IMR-90 (cell line): ENCODE results near the gene KCNMB2. TPM values are rescaled to one million over a fixed set of nuclear protein-coding genes. Genes with fewer than 3 reads are reported as not detected.
"Not testable (repeated sequence)": the region's sequence is repeated elsewhere in the genome, so short reads cannot be mapped to it uniquely, and the experiment has no call there.

Source experiments
- ATAC-seq: fragments of 200-7000 bp; cut with Tn5 transposase; 2 replicates; pipeline ENCODE4 v1.9.1; 2020; ENCODE audit warnings: low read depth, mild to moderate bottlenecking, moderate library complexity
- BruUV-seq: library from RNA; stranded (reverse); fragments of 400-500 nt; replicated peaks from 2 replicates; lab custom pipeline; 2021; lab: Mats Ljungman, UMichigan
- CTCF ChIA-PET: fragments of 300-600 bp; formaldehyde crosslinking; extraction: SDS; loops from one replicate; lab custom pipeline; 2021; ENCODE audit warnings: antibody characterized with exemption; lab: Yijun Ruan, JAX
- POLR2A ChIA-PET: fragments of 300-600 bp; sonication (Branson Sonifier 250); formaldehyde crosslinking; loops from one replicate; lab custom pipeline; 2022; ENCODE audit warnings: antibody characterized with exemption; ENCODE audit not compliant: unreplicated experiment; lab: Charles Lee
- DNase-seq: peaks from one replicate; pipeline ENCODE4 v3.0.0; 2013
- H2AFZ ChIP-seq: replicated peaks from 2 replicates; pipeline ENCODE3; 2013; ENCODE audit warnings: low read length, mild to moderate bottlenecking; ENCODE audit not compliant: poor library complexity
- H2AK5ac ChIP-seq: 2 replicates; pipeline ENCODE4 v1.6.1; 2013; ENCODE audit warnings: low read depth, low read length, inconsistent platforms
- H2AK9ac ChIP-seq: replicated peaks from 2 replicates; pipeline ENCODE3; 2013; ENCODE audit warnings: mild to moderate bottlenecking, low read depth, low read length, moderate library complexity; ENCODE audit not compliant: poor library complexity
- H2BK120ac ChIP-seq: 2 replicates; pipeline ENCODE4 v1.6.1; 2013; ENCODE audit warnings: low read depth, low read length, inconsistent platforms
- H2BK15ac ChIP-seq: 3 replicates; pipeline ENCODE4 v1.6.1; 2013; ENCODE audit warnings: low read depth, low read length, inconsistent platforms
- H2BK20ac ChIP-seq: 2 replicates; pipeline ENCODE4 v1.6.1; 2013; ENCODE audit warnings: low read depth, mild to moderate bottlenecking, inconsistent platforms, low read length, moderate library complexity
- H2BK5ac ChIP-seq: 2 replicates; pipeline ENCODE4 v1.6.1; 2013; ENCODE audit warnings: mild to moderate bottlenecking, low read depth, low read length, inconsistent platforms; ENCODE audit not compliant: poor library complexity, severe bottlenecking
- H3K14ac ChIP-seq: replicated peaks from 2 replicates; pipeline ENCODE4 v1.6.1; 2013; ENCODE audit warnings: low read depth, low read length, inconsistent platforms
- H3K18ac ChIP-seq: 2 replicates; pipeline ENCODE4 v1.6.1; 2013; ENCODE audit warnings: low read depth, low read length, control low read depth
- H3K23ac ChIP-seq: 2 replicates; pipeline ENCODE4 v1.6.1; 2013; ENCODE audit warnings: low read depth, low read length, inconsistent platforms
- H3K27ac ChIP-seq: 2 replicates; pipeline ENCODE4 v1.5.1; 2013; ENCODE audit warnings: mild to moderate bottlenecking, control low read depth, low read length; ENCODE audit not compliant: insufficient read depth
- H3K27me3 ChIP-seq: 2 replicates; pipeline ENCODE4 v1.6.1; 2013; ENCODE audit warnings: low read length; ENCODE audit not compliant: control insufficient read depth, insufficient read depth
- H3K36me3 ChIP-seq: 2 replicates; pipeline ENCODE4 v1.6.1; 2013; ENCODE audit warnings: low read length, mixed read lengths; ENCODE audit not compliant: control insufficient read depth, insufficient read depth
- H3K4ac ChIP-seq: 2 replicates; pipeline ENCODE4 v1.6.1; 2013; ENCODE audit warnings: low read depth, low read length, inconsistent platforms
- H3K4me1 ChIP-seq: 2 replicates; pipeline ENCODE4 v1.6.1; 2013; ENCODE audit warnings: low read length, mixed read lengths; ENCODE audit not compliant: control insufficient read depth, insufficient read depth
- H3K4me2 ChIP-seq: 2 replicates; pipeline ENCODE4 v1.6.1; 2013; ENCODE audit warnings: low read depth, mild to moderate bottlenecking, control low read depth, low read length, moderate library complexity
- H3K4me3 ChIP-seq: 2 replicates; pipeline ENCODE4 v1.5.1; 2013; ENCODE audit warnings: low read depth, mild to moderate bottlenecking, control low read depth, low read length, moderate library complexity; ENCODE audit not compliant: insufficient read depth
- H3K56ac ChIP-seq: 2 replicates; pipeline ENCODE4 v1.6.1; 2013; ENCODE audit warnings: low read length, inconsistent platforms; ENCODE audit not compliant: insufficient read depth; ENCODE audit errors: extremely low read depth
- H3K79me1 ChIP-seq, 2 experiments: 2 replicates each; pipeline ENCODE4 v1.6.1; 2013; ENCODE audit warnings: low read length in 2 of 2, inconsistent platforms in 1 of 2, low read depth in 1 of 2
- H3K9ac ChIP-seq: 2 replicates; pipeline ENCODE4 v1.6.1; 2013; ENCODE audit warnings: low read depth, low read length, control low read depth
- H3K9me1 ChIP-seq: 2 replicates; pipeline ENCODE4 v1.6.1; 2013; ENCODE audit warnings: low read length, inconsistent platforms; ENCODE audit not compliant: insufficient read depth
- H3K9me3 ChIP-seq: 2 replicates; pipeline ENCODE4 v1.6.1; 2013; ENCODE audit warnings: low read length; ENCODE audit not compliant: control insufficient read depth, insufficient read depth
- H4K20me1 ChIP-seq: 2 replicates; pipeline ENCODE4 v1.6.1; 2013; ENCODE audit warnings: low read length, inconsistent platforms; ENCODE audit not compliant: insufficient read depth
- H4K5ac ChIP-seq: 2 replicates; pipeline ENCODE4 v1.6.1; 2013; ENCODE audit warnings: mild to moderate bottlenecking, low read depth, low read length, control low read depth
- H4K8ac ChIP-seq, 2 experiments: 2 replicates each; pipeline ENCODE4 v1.6.1; 2013; ENCODE audit warnings: low read depth in 2 of 2, low read length in 2 of 2, control low read depth in 1 of 2, inconsistent platforms in 1 of 2
- H4K91ac ChIP-seq: 2 replicates; pipeline ENCODE4 v1.6.1; 2013; ENCODE audit warnings: low read depth, low read length, inconsistent platforms; ENCODE audit not compliant: insufficient read depth
- WGBS, 2 experiments: methylation state at CpG; one replicate each; pipeline versions ENCODE4 v1.1.5 to v1.1.7; 2013; ENCODE audit warnings: missing lambda C conversion rate in 2 of 2; ENCODE audit not compliant: insufficient read length in 1 of 2; ENCODE audit errors: extremely low coverage in 2 of 2; 5-methylcytosine and 5-hydroxymethylcytosine counted together
- dilution Hi-C: fragments of 300-500 bp; cut with HindIII; formaldehyde crosslinking; loops from one replicate; pipeline ENCODE4 v1.14.3; 2018; ENCODE audit warnings: low sequenced_read_pairs; ENCODE audit not compliant: unreplicated experiment
- in situ Hi-C: fragments of 300-500 bp; cut with MboI; formaldehyde crosslinking; loops from 3 replicates; pipeline ENCODE4 v1.14.3; 2019; ENCODE audit warnings: low sequenced_read_pairs, inconsistent platforms, mixed read lengths
- intact Hi-C: fragments of 100-400 bp; cut with micrococcal nuclease; formaldehyde crosslinking; loops from 2 replicates; pipeline ENCODE4 v1.10.0; 2022
- polyA plus RNA-seq, 3 experiments: library from polyadenylated mRNA; depleted of rRNA; stranded (reverse); fragments of >200 nt; gene quantifications; 2 replicates each; pipeline ENCODE4 v1.2.3, GENCODE V29; 2012; ENCODE audit warnings: low replicate concordance in 1 of 3
- total RNA-seq: library from RNA; depleted of rRNA; stranded (reverse); fragments of >200 nt; gene quantifications from 2 replicates; pipeline ENCODE4 v1.2.3, GENCODE V29; 2012

Gene KCNMB2
- total and polyA plus RNA-seq, 2 of the 4 experiments (the other 2 are of a cell fraction) = not detected

- ATAC-seq, H2BK20ac ChIP-seq, H3K4me2 ChIP-seq, H2BK15ac ChIP-seq, H4K20me1 ChIP-seq, H3K27ac ChIP-seq, H3K4me3 ChIP-seq, H3K18ac ChIP-seq, H2AFZ ChIP-seq, H2BK5ac ChIP-seq, H3K56ac ChIP-seq, H3K79me1 ChIP-seq, H3K36me3 ChIP-seq, H3K23ac ChIP-seq, CTCF ChIA-PET, H3K27me3 ChIP-seq, H2AK5ac ChIP-seq, H3K4me1 ChIP-seq, H3K14ac ChIP-seq, H4K8ac ChIP-seq, H4K91ac ChIP-seq, DNase-seq, POLR2A ChIA-PET, H2BK120ac ChIP-seq, H3K9me1 ChIP-seq, intact Hi-C loops, BruUV-seq, dilution Hi-C loops, H4K5ac ChIP-seq, H3K9ac ChIP-seq, H3K9me3 ChIP-seq, H2AK9ac ChIP-seq, H3K4ac ChIP-seq, in situ Hi-C loops: not testable (repeated sequence)
- 89% methylated on average over 4 of the region's 29 CpGs; no CpG with 5 or more reads in 1 of the 2 experiments for WGBS, 2 experiments
Measured at GRCh38 chr3:178859900-178860436, 323.7 kb downstream of the KCNMB2 start.
